ENCODE data around the gene PIM1. TPM values are rescaled to one million over a fixed set of nuclear protein-coding genes. Genes with fewer than 3 reads are reported as not detected.

The PIM1 gene
- total RNA-seq, 1 donor from 2014 or later: 551 TPM

DNA sequence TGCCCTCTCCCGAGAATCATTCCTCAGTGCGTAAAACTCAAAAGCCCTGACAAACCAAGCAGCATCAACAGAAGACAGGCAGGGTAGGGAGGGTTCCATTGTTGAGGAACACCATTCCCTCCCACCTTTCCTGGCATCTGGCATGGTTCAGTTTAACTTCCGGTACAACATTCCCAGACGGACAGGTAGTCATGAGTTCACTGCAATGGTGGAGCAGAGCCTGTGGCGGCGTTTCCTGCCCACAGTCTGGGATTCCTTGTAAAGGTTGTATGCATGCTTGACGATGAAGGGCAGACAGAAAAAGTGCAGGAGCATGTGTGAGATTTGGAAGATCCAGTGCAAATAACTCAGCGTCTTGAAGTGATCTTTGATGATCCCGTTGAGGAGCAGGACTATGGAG is 42.3 kb downstream of the PIM1 start:
- intact Hi-C loops (cut with micrococcal nuclease): no loop called here

DNA sequence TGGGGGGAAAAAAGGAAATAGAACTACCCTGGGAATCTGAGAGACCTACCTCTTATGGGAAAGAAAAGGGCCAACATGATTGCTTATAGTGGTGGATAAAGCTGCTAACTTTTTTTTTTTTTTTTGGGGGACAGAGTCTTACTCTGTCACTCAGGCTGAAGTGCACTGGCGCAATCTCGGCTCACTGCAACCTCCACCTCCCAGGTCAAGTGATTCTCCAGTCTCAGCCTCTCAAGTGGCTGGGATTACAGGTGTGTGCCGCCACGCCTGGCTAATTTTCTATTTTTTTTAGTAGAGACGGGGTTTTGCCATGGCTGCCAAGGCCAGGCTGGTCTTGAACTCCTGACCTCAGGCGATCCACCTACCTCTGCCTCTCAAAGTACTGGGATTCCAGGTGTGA is 48.1 kb downstream of the PIM1 start:
- intact Hi-C loops (cut with micrococcal nuclease): no loop called here

DNA sequence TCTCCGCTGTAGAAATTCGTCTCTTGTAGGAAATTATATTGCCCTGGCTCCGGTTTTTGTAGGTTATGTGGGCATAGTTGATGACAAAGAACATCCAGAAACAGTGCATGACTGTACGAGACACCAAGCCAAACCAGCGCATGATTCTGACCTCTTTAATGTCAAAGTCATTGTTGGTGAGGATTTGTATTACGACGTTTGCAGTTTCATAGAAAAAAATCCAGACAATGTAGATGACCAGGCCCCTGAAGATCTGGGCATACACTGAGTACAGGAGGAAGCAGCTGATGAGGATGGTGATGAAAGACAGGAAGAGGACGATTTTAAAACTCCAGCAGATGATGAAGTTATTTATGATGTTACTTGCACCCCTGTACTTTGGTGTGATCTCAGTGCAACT is 48.6 kb downstream of the PIM1 start:
- intact Hi-C loops (cut with micrococcal nuclease): no loop called here

DNA sequence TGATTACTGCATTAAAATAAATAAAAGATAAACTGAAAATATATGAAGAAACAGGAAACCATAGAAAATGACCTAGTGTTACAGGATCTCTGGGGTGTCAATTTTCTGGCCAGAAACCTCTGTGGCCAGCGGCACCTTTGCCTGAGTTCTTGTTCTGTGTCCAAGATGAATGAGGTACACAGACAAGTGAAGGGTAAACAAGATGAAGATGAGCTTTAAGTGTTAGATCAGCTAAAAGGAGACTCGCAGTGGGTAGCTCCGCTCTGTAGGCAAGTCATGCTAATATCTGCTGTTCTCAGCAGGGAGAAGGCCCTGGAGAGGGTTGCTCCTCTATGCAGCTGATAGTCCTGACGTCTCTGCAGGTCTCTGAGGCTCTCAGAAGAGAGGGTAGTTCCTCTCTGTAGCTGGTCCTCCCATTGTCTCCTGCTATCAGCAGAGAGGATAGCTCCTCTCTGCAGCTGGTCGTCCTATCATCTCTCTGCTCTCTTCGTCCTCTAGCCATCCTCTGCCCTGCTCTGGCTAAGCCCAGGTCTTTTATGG is 51.7 kb downstream of the PIM1 start:
- intact Hi-C loops (cut with micrococcal nuclease): loop anchor here (2.0 kb wide), 2 partner anchors 35 to 69 kb away; partner anchors contain the start of gene TBC1D22B

DNA sequence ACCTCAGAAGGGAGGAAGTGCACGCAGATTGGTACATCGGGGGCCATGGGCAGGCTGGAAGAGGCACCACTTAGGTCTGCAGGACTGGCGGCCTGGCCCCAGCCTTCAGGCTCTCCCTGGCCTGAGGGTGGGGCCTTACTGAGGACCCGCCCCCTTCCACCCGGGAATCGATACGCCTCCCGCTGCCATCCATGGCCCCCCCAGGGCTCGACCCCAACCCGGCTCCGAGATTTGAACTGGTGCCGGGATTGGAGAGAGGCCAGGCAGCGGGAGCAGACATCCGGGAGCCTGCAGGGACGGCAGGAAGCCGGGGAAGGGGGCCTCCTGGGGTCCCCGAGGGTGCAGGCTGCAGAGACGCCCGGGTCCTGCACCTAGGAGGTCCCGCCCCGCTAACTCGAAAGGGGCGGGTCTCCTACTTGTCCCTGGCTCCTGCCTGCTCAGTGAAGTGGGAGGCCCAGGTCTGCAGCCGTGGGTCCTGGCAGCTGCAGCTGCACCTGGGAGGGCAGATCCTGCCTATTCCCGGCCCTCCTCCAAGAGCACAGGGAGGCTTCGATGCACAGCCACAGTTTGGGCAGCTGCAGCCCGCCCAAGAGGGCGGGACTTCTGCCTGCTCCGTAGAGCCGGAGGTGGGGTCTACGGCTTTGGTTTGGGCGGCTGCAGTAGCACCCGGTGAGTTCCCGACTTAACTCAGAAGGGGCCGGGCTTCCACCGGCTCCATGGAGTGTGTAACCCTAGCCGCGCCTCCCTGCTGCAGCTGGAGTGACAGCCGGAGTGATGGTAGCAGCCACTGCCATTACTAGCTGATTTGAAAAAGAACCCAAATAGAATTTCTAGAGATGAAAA is 52.4 kb downstream of the PIM1 start:
- intact Hi-C loops (cut with micrococcal nuclease): loop anchor here (2.0 kb wide), 2 partner anchors 34 to 68 kb away; partner anchors contain the start of gene TBC1D22B

DNA sequence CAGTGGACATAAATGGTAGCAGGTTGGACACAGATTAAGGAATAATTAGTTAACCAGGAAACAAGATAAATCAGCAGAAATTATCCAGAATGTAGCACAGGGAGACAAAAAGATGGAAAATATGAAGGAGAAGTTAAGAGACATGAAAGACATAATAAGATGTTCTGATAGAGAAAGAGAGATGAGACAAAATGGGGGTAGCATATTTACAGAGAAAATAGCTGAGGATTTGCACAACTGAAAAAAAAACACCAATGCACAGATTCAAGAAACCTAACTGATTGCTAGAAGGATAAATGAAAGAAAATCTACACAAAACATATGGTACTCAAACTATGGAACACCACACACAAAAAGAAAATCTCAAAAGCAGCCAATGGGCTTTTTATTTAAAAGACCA is 53.0 kb downstream of the PIM1 start:
- intact Hi-C loops (cut with micrococcal nuclease): loop anchor here (2.0 kb wide), 2 partner anchors 34 to 68 kb away; partner anchors contain the start of gene TBC1D22B

Other genes starting within 250 kb of the PIM1 start
- gene PI16, start 215.4 kb upstream of the PIM1 start, total RNA-seq: 0.14 and 0.16 TPM in 2 replicates
- 120 and 125 TPM in 2 replicates for gene MTCH1, start 184.0 kb upstream of the PIM1 start, total RNA-seq
- 2.0 and 2.6 TPM in 2 replicates for gene FGD2, start 164.5 kb upstream of the PIM1 start, total RNA-seq
- 16.5 and 16.9 TPM in 2 replicates for gene TBC1D22B, start 87.6 kb downstream of the PIM1 start, total RNA-seq
- 2.9 and 3.0 TPM in 2 replicates for gene TMEM217, start 88.0 kb downstream of the PIM1 start, total RNA-seq
- 22.8 and 26.8 TPM in 2 replicates for gene RNF8, start 183.8 kb downstream of the PIM1 start, total RNA-seq

All from T-helper 2 cell treated with Interferon-gamma antibody and Interleukin-4, amounts not matched to agents 100 ng/mL and 5 ng/mL, for 36 hours (primary cell).